Prostate gland (tissue), 2 donors: ENCODE measurements around the gene ZCCHC2.

Experiments used
- CTCF ChIP-seq, 4 experiments: fragments of 200-600 bp in 2 of 4; fragments of 450-650 bp in 2 of 4; sonication (generic) in 2 of 4; IDR thresholded peaks; 1 replicate in 3 of 4; 2 replicates in 1 of 4; pipeline ENCODE4 v1.5.1; 2016 to 2019; ENCODE audit warnings: antibody characterized with exemption in 4 of 4, mild to moderate bottlenecking in 2 of 4, moderate library complexity in 2 of 4
- POLR2A ChIP-seq: fragments of 450-650 bp; IDR thresholded peaks from one replicate; pipeline ENCODE4 v1.6.1; 2016; ENCODE audit warnings: antibody characterized with exemption, mild to moderate bottlenecking

GRCh38 chr18:62505669-62506494 lies 16.9 kb upstream of the ZCCHC2 start:
- no peak for TF ChIP-seq CTCF (IDR thresholded peaks at IDR 0.05)
- TF ChIP-seq POLR2A = no peak
